Skin epidermis (tissue), 12 donors: ENCODE results near the gene RCC2.
"Not testable (repeated sequence)": the region's sequence is repeated elsewhere in the genome, so short reads cannot be mapped to it uniquely, and the experiment has no call there.

Experiments
- H3K27ac ChIP-seq, 21 experiments: fragments of 200-600 bp; sonication (generic) in 11 of 21; one replicate each; pipeline ENCODE4 v1.5.0; 2020; ENCODE audit warnings: mild to moderate bottlenecking in 3 of 21, inconsistent platforms in 2 of 21, moderate library complexity in 2 of 21
- H3K4me3 ChIP-seq, 7 experiments: fragments of 200-600 bp; sonication (generic) in 2 of 7; one replicate each; pipeline ENCODE4 v1.5.0; 2020; ENCODE audit warnings: inconsistent platforms in 2 of 7, mild to moderate bottlenecking in 2 of 7, moderate library complexity in 1 of 7

Gene RCC2

GRCh38 chr1:17439250-17440073 lies at the start of gene RCC2:
Gene RCC2 (minus strand): TSS chr1:17439677. CDS start chr1:17438514, 1,163 bp downstream.
- Histone ChIP-seq H3K4me3 (peak within 1 kb of the TSS; percentile 69 to 94 (median 77)), H3K27ac (peak within 1 kb of the TSS; percentile 84 to 98 (median 91))

GRCh38 chr1:17486242-17486641 lies 46.8 kb upstream of the RCC2 start:
- H3K27ac ChIP-seq: no peak overlapping the region

DNA sequence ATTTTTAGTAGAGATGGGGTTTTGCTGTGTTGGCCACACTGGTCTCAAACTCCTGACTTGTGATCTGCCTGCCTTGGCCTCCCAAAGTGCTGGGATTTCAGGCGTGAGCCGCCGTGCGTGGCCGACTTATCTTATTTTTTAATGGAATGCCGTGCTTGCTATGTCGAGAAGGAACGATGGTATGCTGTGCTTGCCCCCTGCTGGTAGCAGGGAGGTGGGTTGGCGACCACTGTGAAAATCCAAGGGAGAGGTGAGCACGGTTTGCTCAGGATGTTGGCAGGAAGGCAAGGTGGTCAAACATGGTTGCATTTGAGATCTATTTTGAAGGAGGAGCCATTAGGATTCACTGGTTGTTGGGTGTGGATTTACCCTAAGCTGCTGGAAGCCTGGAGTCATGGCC lies 45.8 kb upstream of the RCC2 start:
- Histone ChIP-seq H3K27ac (no peak overlapping the region), H3K4me3 (no peak overlapping the region)

More at GRCh38 chr1:17486242-17486641, 46.8 kb upstream of the RCC2 start:
- H3K4me3 ChIP-seq: no peak overlapping the region

DNA sequence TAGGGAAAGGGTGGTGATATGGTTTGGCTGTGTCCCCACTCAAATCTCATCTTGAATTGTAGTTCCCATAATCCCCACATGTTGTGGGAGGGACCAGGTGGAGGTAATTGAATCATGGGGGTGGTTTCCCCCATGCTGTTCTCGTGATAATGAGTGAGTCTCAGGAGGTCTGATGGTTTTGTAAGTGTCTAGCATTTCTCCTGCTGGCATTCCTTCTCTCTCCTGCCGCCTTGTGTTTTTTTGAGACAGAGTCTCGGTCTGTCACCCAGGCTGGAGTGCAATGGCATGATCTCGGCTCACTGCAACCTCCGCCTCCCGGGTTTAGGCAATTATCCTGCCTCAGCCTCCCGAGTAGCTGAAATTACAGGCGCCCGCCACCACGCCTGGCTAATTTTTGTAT lies 42.5 kb upstream of the RCC2 start:
- H3K27ac ChIP-seq: not testable (repeated sequence)

GRCh38 chr1:17480846-17481245 lies 41.4 kb upstream of the RCC2 start:
- H3K27ac ChIP-seq: no peak overlapping the region
- H3K4me3 ChIP-seq: no peak overlapping the region

More for the DNA sequence above, 42.5 kb upstream of the RCC2 start:
- not testable (repeated sequence) for H3K4me3 ChIP-seq

GRCh38 chr1:17475752-17476151 lies 36.3 kb upstream of the RCC2 start:
- Histone ChIP-seq H3K27ac (peak overlapping the region in 1 of 21 experiments; percentile 49), H3K4me3 (no peak overlapping the region)

GRCh38 chr1:17474836-17475555 lies 35.5 kb upstream of the RCC2 start:
- not testable (repeated sequence) for H3K4me3 ChIP-seq, H3K27ac ChIP-seq

DNA sequence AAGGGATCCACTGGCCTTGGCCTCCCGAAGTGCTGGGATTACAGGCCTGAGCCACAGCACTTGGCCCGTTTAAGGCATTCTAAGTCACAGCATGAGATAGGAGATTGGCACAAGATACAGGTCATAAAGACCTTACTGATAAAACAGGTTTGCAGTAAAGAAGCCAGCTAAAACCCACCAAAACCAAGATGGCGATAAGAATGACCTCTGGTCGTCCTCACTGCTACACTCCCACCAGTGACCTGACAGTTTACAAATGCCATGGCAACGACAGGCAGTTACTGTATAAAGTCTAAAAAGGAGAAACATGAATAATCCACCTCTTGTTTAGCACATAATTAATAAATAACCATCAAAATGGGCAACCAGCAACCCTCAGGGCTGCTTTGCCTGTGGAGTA lies 33.3 kb upstream of the RCC2 start:
- no peak overlapping the region for H3K4me3 ChIP-seq
- no peak overlapping the region for H3K27ac ChIP-seq

GRCh38 chr1:17471393-17471792 lies 31.9 kb upstream of the RCC2 start:
- H3K27ac ChIP-seq: no peak overlapping the region
- H3K4me3 ChIP-seq: no peak overlapping the region

DNA sequence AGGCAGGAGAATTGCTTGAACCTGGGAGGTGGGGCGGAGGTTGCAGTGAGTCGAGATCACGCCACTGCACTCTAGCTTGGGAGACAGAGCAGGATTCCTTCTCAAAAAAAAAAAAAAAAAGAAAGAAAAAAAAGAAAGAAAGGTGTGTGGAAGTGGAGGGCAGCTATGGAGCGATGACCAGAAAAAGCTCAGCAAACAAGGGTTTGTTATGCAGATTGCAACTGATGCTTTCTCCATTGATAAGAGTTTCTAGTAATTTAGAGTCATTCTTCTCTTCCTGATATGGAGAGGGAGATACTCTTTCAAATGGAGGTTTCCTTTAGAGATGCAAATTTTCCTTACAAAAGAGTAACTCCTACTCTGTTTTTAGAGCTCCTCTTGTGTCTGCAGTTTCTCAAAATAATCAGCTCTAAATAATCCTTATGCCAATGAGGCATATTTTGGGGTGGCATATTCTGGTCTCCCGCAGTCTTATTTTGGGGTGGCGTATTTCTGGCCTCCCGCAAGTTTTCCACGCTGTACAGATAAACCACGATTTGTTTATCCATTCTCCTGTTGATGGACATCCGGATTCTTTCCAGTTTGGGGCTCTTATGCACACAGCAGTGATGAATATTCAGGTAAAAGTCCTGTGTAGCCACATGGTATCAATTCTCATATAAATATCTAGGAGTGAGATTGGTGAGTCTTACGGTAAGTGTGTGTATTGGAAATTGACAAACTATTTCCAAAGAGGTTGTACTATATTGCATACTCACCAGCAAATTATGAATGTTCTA lies 30.7 kb upstream of the RCC2 start:
- no peak overlapping the region for H3K27ac ChIP-seq
- H3K4me3 ChIP-seq: no peak overlapping the region

- H3K27ac ChIP-seq, H3K4me3 ChIP-seq: not testable (repeated sequence)
These were observed 29.1 kb upstream of the RCC2 start for GRCh38 chr1:17468357-17469265.

DNA sequence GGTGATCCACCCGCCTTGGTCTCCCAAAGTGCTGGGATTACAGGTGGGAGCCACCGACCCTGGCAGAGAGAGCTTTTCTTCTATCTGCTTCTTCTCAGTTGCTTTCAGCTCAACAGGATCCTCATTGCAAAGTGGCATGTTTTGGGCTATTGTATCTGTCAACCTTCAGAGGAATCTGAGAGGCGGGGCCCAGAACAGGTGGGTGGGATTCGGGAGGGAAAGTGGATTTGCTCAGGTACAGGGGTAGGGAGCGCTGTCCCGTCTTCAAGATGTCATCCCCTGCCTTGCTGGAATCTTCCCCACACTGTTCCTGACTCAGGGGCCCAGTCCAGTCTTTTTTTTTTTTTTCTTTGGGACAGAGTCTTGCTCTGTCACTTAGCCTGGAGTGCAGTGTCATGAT lies 26.9 kb upstream of the RCC2 start:
- Histone ChIP-seq H3K4me3 (no peak overlapping the region), H3K27ac (no peak overlapping the region)

- Histone ChIP-seq H3K27ac (peak overlapping the region in 1 of 21 experiments; percentile 1), H3K4me3 (no peak overlapping the region)
These were observed 25.8 kb upstream of the RCC2 start for GRCh38 chr1:17465228-17465627.

DNA sequence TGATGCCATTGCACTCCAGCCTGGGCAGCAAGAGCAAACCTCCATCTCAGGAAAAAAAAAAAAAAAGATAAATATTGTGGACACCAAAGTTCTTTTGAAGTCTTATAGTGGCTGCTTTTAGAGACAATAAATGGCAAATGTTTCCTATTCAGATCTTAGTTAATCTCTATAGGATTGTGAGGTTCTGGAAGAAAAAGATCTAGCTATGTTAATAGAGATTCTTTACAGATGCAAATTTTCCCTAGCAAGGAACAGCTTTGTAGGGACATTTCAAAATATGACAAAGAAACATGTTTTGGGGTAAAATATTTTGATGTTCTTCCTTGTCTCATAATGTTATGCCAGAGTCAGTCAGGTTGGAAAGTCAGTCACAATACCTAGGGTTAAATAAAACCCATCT lies 24.5 kb upstream of the RCC2 start:
- Histone ChIP-seq H3K4me3 (no peak overlapping the region), H3K27ac (no peak overlapping the region)

DNA sequence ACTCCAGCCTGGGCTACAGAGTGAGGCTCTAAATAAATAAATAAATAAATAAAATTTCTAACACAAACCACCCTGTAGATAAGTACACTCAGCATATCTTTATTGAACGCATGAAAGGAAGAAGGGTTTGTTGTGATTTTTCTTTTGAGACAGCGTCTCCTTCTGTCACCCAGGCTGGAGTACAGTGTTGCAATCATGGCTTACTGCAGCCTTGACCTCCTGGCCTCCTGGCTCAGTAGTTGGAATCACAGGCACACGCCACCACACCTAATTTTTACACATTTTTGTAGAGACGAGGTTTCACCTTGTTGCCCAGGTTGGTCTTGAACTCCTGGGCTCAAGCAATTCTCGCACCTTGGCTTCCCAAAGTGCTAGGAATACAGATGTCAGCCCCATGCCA lies 23.2 kb upstream of the RCC2 start:
- Histone ChIP-seq H3K4me3 (no peak overlapping the region), H3K27ac (no peak overlapping the region)

- no peak overlapping the region for H3K4me3 ChIP-seq
- peak overlapping the region in 17 of 21 experiments; percentile 11 to 75 (median 59) for H3K27ac ChIP-seq
These were observed 20.7 kb upstream of the RCC2 start for GRCh38 chr1:17460219-17460618.

- H3K4me3 ChIP-seq: no peak overlapping the region
- no peak overlapping the region for H3K27ac ChIP-seq
These were observed 19.3 kb upstream of the RCC2 start for GRCh38 chr1:17458794-17459193.

- H3K27ac ChIP-seq: no peak overlapping the region
- no peak overlapping the region for H3K4me3 ChIP-seq
These were observed 13.2 kb upstream of the RCC2 start for GRCh38 chr1:17452686-17453085.

GRCh38 chr1:17452203-17452602 lies 12.7 kb upstream of the RCC2 start:
- H3K27ac ChIP-seq, H3K4me3 ChIP-seq: not testable (repeated sequence)
